ENCODE measurements around the gene HOPX. TPM values are rescaled to one million over a fixed set of nuclear protein-coding genes. Genes with fewer than 3 reads are reported as not detected.

The HOPX gene
- total and polyA plus RNA-seq, 2 experiments from 2014 or later, result not detected

GRCh38 chr4:56688094-56688647, 7.1 kb upstream of the HOPX start (continued):
- TF ChIP-seq ZNF462 (CRISPR knock-in tag; IDR thresholded peaks at IDR 0.05) (no peak), POLR2AphosphoS5 (IDR thresholded peaks at IDR 0.05; ENCODE audit: low read depth) (no peak)

- H3K27ac Mint-ChIP-seq, result no peak overlapping the region
- no peak overlapping the region for H3K27ac ChIP-seq (ENCODE audit: low read depth)
- no peak overlapping the region for H3K4me3 Mint-ChIP-seq
- no peak for TF ChIP-seq ETS1 (IDR thresholded peaks at IDR 0.05)
- no peak for TF ChIP-seq ZNF331 (CRISPR knock-in tag; IDR thresholded peaks at IDR 0.05; ENCODE audit: low read depth)
- no peak for TF ChIP-seq STAT1 (IDR thresholded peaks at IDR 0.05; ENCODE audit: unreplicated experiment)
- no peak for TF ChIP-seq JUNB (IDR thresholded peaks at IDR 0.05; ENCODE audit: unreplicated experiment)
- TF ChIP-seq REST (IDR thresholded peaks at IDR 0.05; ENCODE audit: unreplicated experiment), result no peak
- TF ChIP-seq EZH2 (IDR thresholded peaks at IDR 0.05; ENCODE audit: low read depth, unreplicated experiment), result no peak
These were observed 5.6 kb upstream of the HOPX start for GRCh38 chr4:56686537-56687231.

More at GRCh38 chr4:56686537-56687231, 5.6 kb upstream of the HOPX start:
- Histone ChIP-seq H3K79me2 (replicated peaks; ENCODE audit: insufficient read depth) (no peaks in the 10 kb centered on the region), H3K36me3 (ENCODE audit: insufficient read depth) (no peaks in the 10 kb centered on the region), H2AFZ (no peak overlapping the region), H3K9me2 (ENCODE audit: insufficient read depth) (no peaks in the 10 kb centered on the region), H3F3A (replicated peaks; ENCODE audit: low read depth) (no peaks in the 10 kb centered on the region), H4K20me1 (replicated peaks; ENCODE audit: insufficient read depth) (no peaks in the 10 kb centered on the region), H3K4me1 (ENCODE audit: insufficient read depth) (peaks cover 8% of the 10 kb centered on the region; the same call in 1 of the 2 replicates), H3K27me3 (ENCODE audit: insufficient read depth) (no peaks in the 10 kb centered on the region), H3K4me3 (no peak overlapping the region), H3K4me2 (no peak overlapping the region)
- Mint-ChIP-seq H3K36me3 (ENCODE audit: low read depth) (no peaks in the 10 kb centered on the region), H3K27me3 (ENCODE audit: insufficient read depth, low read depth, poor library complexity) (no peaks in the 10 kb centered on the region), H3K4me1 (peaks cover 15% of the 10 kb centered on the region; the same call in 2 of the 3 replicates), H3K9me3 (no peaks in the 10 kb centered on the region)
- DNase-seq (ENCODE audit: low spot score) (no peak), ATAC-seq (no peak)
